Measurements from ENCODE around the gene OR51D1. TPM values are rescaled to one million over a fixed set of nuclear protein-coding genes. Genes with fewer than 3 reads are reported as not detected.

OR51D1 gene
- total RNA-seq, 1 donor from 2014 or later = not detected

- no peak for ATAC-seq
Observed at GRCh38 chr11:4647766-4648165, 10.5 kb downstream of the OR51D1 start.

- ATAC-seq = no peak
Observed at GRCh38 chr11:4654635-4655369, 17.5 kb downstream of the OR51D1 start.

- no peak for ATAC-seq
Observed at GRCh38 chr11:4658629-4659445, 21.6 kb downstream of the OR51D1 start.

- ATAC-seq = no peak
Observed at GRCh38 chr11:4662876-4663275, 25.6 kb downstream of the OR51D1 start.

- no peak for ATAC-seq
Observed at GRCh38 chr11:4664183-4664582, 26.9 kb downstream of the OR51D1 start.

GRCh38 chr11:4664786-4665185, 27.5 kb downstream of the OR51D1 start:
- ATAC-seq = no peak

- ATAC-seq = no peak
Observed at GRCh38 chr11:4665424-4665823, 28.1 kb downstream of the OR51D1 start.

GRCh38 chr11:4671741-4672140, 34.5 kb downstream of the OR51D1 start:
- ATAC-seq = no peak

- no peak for ATAC-seq
Observed at GRCh38 chr11:4672470-4672869, 35.2 kb downstream of the OR51D1 start.

GRCh38 chr11:4673781-4674180, 36.5 kb downstream of the OR51D1 start:
- ATAC-seq = no peak

- ATAC-seq = no peak
Observed at GRCh38 chr11:4677948-4678347, 40.7 kb downstream of the OR51D1 start.

GRCh38 chr11:4680341-4680740, 43.1 kb downstream of the OR51D1 start:
- ATAC-seq = no peak

- no peak for ATAC-seq
Observed at GRCh38 chr11:4682623-4683419, 45.5 kb downstream of the OR51D1 start.

GRCh38 chr11:4684631-4685285, 47.5 kb downstream of the OR51D1 start:
- no peak for ATAC-seq

Other genes starting within 250 kb of the OR51D1 start
- 7.1 TPM for gene TRIM21, start 243.8 kb upstream of the OR51D1 start, total RNA-seq
- not detected for gene OR52K2, start 188.2 kb upstream of the OR51D1 start, total RNA-seq
- gene OR52K1, start 154.8 kb upstream of the OR51D1 start, total RNA-seq = not detected
- gene OR52M1, start 92.3 kb upstream of the OR51D1 start, total RNA-seq = not detected
- not detected for gene OR52I2, start 55.7 kb upstream of the OR51D1 start, total RNA-seq
- not detected for gene OR52I1, start 43.4 kb upstream of the OR51D1 start, total RNA-seq
- 4.7 TPM for gene TRIM68, start 29.2 kb upstream of the OR51D1 start, total RNA-seq
- not detected for gene OR51E1, start 6.5 kb downstream of the OR51D1 start, total RNA-seq
- not detected for gene OR51E2, start 60.4 kb downstream of the OR51D1 start, total RNA-seq
- gene MMP26, start 67.3 kb downstream of the OR51D1 start, total RNA-seq = not detected
- not detected for gene OR51F1, start 132.5 kb downstream of the OR51D1 start, total RNA-seq
- gene OR52R1, start 166.9 kb downstream of the OR51D1 start, total RNA-seq = not detected
- not detected for gene OR51F2, start 183.8 kb downstream of the OR51D1 start, total RNA-seq
- not detected for gene OR51S1, start 211.7 kb downstream of the OR51D1 start, total RNA-seq
- gene OR51T1, start 244.4 kb downstream of the OR51D1 start, total RNA-seq = not detected

Data from esophagus mucosa (tissue), 1 donor.